ENCODE results near the gene TSHR.

The TSHR gene

DNA sequence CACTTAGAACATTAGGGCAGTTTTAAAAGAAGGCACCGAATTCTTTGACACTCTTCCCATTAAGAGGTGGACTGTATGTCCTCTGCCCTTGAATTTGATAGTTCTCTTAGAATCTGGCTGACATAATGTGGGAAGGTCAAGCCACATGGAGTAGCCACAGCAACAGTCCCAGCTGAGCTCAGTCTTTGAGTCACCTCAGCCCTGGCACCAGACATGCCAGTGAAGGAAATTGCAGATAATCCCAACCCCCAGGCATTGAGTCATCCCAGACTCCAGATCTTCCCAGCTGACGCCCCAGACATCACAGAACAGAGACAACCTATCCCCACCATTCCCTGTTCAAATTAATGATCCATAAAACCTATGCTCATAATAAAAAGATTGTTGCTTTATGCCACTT is 181.9 kb downstream of the TSHR start:
- DNase-seq (ENCODE audit: low read depth) = no peak

DNA sequence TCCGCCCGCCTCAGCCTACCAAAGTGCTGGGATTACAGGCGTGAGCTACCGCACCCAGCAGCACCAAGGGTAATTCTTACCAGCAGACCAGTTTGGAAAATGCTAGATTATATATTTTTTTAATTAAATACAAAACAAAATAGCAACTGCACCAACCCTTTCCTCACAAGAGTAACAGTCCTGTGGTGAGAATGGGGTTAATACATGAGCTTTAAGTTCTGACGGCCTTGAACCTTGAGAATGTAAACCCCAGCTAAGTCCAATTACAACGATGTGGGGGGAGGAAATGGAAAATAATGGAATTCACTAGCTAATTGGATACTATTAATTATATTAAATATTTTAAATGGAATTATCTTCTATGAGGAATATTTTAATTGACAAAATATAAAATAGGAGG is 183.0 kb downstream of the TSHR start:
- no peak for DNase-seq (ENCODE audit: low read depth)

DNA sequence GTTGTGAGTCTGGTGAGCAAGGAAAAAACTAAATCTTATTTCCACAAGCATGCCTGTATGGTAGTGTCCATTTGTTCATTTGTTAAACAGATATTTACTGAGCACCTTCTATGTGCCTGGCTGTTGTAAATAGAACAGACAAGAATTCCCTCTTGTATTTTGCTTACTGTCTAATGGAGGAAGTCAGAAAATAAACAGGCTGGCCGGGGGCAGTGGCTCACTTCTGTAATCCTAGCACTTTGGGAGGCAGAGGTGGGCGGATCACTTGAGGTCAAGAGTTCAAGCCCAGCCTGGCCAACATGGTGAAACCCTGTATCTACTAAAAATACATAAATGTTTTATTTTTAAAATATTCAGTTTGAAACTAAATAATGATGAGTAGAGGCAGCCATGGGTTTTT is 186.0 kb downstream of the TSHR start:
- DNase-seq (ENCODE audit: low read depth) = no peak

GRCh38 chr14:81143793-81144192 is 188.4 kb downstream of the TSHR start:
- DNase-seq (ENCODE audit: low read depth) = no peak

- no peak for DNase-seq (ENCODE audit: low read depth)
Observed at GRCh38 chr14:81144824-81145603, 189.6 kb downstream of the TSHR start.

DNA sequence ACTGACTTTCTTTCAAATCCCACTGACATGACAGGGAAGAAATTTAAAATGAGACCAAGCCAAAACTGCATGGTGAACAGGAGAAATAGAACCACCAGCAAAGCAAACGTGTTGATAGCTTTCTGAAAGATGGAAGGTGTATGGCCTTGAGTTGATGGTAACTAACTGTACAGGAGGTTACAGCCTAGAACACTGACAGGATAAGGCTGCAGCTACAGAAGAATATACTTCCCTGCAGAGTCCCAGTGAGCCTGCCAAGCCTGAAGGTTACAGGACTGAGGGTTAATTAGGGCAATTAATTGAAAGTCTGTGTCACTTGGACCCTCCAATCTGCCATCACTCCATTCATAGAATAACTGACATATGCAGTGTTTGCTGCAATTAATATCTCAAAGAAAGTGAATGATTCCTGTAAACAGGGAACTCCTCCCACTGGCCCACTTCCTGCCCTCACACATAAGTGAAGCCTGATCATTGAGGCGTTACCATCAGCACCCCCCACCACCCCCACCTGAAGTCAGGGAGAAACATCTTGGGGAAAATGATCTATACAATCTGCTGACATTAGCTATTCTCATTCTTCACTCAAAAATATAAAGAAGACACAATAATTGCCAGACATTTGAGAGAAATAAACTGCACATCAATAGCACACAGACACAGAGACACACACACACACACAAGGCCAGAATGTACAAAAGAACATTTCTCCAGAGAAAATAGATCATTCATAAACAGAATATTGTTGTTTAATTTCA is 191.9 kb downstream of the TSHR start:
- no peak for DNase-seq (ENCODE audit: low read depth)

DNA sequence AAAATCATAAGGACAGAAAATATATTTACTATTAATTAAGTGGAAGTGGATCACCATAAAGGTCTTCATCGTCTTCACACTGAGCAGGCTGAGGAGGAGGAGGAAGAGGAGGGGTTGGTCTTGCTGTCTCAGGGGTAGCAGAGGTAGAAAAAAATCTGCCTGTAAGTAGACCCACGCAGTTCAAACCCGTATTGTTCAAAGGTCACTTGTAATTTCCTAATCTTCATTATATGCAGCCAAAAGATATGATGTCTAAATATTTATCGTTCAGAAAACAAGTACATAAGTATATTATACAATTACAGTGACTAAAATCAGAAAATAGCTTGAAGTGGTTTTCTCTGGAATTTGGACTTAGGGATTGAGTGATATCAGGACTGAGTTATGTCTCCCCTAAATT is 193.2 kb downstream of the TSHR start:
- DNase-seq (ENCODE audit: low read depth) = no peak

DNA sequence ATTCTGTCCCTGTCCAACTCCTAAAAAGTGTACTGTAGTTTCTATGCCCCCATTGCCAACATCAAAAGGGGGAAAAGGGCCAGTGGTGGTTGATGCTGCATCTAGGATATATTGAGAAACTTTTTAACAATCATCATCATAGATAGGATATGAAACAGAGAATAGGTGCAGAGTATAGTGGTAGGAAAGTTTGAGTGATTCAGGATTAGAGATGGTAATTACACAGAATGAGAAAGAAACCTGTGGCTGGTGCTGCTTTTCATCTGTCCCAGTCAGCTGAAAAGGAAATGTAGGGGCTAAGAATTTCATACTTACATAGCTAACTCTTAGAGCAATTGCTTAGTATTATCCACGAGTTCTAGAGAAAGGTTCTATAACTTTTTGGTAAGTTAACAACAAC is 197.8 kb downstream of the TSHR start:
- DNase-seq (ENCODE audit: low read depth) = no peak

- no peak for DNase-seq (ENCODE audit: low read depth)
Observed at GRCh38 chr14:81157431-81157830, 202.0 kb downstream of the TSHR start.

GRCh38 chr14:81161088-81161487 is 205.7 kb downstream of the TSHR start:
- DNase-seq (ENCODE audit: low read depth) = no peak

- DNase-seq (ENCODE audit: low read depth) = no peak
Observed at GRCh38 chr14:81161749-81162148, 206.3 kb downstream of the TSHR start.

DNA sequence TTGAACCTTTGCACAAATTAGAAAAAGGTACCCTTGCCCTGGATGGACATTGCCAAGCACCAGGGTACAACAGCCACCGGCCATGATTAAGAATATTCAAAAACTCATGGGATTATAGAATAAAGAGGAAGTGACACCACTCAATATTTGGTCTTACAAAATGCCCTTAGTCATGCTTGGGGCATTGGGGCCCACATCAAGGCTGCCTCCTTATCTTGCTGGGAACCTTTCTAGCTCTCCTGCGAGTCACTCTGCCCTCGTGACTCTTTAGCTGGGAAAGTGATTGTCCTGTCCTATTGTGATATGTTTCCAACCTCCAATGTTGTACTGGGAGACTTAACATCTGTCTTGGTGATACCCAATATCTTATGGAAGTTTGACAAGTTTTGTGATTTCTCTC is 207.5 kb downstream of the TSHR start:
- no peak for DNase-seq (ENCODE audit: low read depth)

- DNase-seq (ENCODE audit: low read depth) = no peak
Observed at GRCh38 chr14:81164167-81164774, 208.8 kb downstream of the TSHR start.

DNA sequence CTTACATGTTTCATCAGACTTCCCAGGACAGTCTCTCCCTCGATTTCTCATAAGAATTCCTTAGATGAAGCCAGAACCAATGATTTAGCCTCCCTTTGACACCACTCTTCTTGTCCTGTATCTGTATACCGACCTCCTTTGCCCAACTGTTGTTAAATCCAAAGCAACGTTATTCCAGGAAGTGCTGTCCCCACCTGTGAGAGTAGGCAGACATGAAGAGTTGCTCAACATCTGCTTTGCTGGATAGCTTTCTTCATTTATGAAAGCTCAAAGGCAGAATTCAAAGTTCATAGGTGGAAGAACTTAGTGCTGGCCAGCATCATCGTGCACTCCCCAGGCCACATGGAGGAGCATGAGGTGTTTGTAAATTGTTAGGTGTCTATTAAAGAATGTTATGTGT is 209.8 kb downstream of the TSHR start:
- DNase-seq (ENCODE audit: low read depth) = no peak

DNA sequence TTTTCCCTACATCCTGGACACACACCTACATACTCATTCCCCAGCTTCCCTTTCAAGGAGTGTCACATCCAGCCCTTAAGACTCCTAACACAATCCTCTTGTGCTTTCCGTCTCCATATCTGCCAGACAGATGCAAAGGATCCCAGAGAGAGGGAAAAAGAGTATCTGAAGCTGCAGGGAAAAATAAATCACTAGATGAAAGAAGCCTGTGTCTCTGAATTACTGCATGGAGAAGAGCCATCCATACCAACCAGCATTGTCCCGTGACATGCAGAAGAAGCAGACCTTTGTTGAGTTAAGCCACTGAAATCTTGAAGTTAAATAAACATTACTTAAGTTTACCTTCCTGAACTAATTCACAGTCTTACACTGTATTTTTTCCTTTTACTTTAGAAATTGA is 210.7 kb downstream of the TSHR start:
- DNase-seq (ENCODE audit: low read depth) = no peak

- no peak for DNase-seq (ENCODE audit: low read depth)
Observed at GRCh38 chr14:81169267-81169666, 213.8 kb downstream of the TSHR start.

- no peak for DNase-seq (ENCODE audit: low read depth)
Observed at GRCh38 chr14:81169711-81170103, 214.3 kb downstream of the TSHR start.

DNA sequence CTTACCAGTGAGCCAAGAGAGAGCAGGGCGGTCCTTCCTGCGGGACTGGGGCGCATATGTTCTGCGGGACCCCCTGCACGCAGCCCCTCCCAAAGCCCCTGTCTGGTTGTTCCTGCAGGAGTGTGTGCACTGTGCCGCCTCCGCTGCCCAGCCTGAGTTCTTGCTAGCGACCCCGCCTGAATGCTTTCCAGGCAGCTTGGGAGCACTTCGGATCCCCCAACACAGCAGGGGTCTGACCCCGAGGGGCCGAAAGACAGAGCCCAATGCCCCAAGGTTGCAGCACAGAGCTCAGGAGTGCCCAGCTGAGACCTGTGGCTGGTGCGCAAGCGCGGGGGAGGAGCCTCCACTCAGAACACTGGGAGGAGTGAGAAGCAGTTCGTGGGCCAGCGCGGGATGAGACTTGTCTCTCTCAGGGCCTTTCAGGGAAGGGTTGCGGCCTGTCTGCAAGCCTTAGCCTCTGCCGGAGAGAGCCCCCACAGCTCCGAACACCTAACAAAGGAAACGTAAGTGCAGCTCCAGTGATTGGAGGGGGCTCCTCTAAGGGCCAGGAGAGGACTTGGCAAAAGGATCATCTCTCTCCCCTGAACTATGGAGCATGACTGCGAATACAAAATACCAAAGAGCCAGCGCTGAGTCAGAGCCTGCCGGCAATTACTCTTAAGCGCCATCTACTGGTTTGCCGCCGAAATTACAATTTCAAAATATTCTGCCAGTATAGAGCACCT is 214.8 kb downstream of the TSHR start:
- peak; percentile 63 for DNase-seq (ENCODE audit: low read depth)

DNA sequence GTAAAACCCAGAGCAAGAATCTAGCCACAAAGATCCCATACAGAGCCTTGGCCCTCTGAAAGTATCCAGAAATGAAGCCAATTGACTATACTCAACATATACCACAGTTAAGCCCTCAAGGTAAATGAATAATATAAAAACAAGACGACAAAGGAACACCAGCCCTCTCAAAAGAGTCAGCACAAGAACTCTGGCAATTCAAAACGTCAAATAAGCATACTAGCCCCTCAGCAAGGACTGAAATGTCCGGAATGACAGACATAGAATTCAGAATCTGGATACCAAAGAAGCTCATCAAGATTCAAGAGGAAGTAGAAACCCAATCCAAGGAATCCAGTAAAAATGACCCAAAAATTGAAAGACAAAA is 215.4 kb downstream of the TSHR start:
- no peak for DNase-seq (ENCODE audit: low read depth)

- DNase-seq (ENCODE audit: low read depth) = no peak
Observed at GRCh38 chr14:81172353-81172752, 216.9 kb downstream of the TSHR start.

DNA sequence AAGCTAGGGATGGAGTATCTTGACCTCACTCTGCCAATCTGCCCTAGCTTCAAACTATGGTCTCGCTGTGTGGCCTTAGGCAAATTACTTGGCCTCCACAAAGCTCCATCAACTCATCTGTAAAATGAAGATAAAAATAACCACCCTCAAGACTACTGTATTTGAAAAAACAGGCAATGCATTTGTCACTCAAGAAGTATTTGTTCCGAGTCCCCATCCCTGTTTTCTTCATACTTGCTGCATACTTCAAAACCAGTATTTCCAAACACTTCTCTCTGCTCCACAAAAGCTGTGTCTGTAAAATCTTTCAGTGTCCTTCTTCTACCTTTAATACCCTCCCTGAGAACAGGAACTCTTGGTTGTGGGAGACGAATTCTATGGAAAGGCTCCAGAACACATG is 217.5 kb downstream of the TSHR start:
- no peak for DNase-seq (ENCODE audit: low read depth)

GRCh38 chr14:81176241-81176640 is 220.8 kb downstream of the TSHR start:
- DNase-seq (ENCODE audit: low read depth) = no peak

DNA sequence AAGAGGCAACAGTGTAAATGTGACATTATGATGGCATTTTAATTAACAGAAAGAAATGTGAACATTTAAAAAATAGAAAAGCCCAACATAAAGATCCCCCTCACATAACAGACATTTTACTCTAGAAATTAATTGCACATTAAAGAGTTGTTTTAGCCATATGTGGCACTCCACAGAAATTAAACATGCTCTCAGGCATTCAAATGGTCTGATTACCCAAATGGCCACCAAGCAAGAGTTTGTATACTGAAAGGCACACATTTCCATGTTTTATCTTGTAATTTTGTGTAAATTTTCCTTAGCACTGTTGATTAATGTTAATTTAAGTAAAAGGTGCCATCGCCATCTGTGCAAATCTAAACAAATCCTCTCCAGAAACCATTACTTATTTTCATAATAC is 221.8 kb downstream of the TSHR start:
- no peak for DNase-seq (ENCODE audit: low read depth)

Data from stimulated activated CD8-positive, alpha-beta memory T cell treated with anti-CD3 and anti-CD28 coated beads, Interleukin-15, amount 100 ng/mL, for 24 hours (primary cell).